GM13977 (cell line): ENCODE results near the gene MORN4.

Experiments used
- DNase-seq: peaks from one replicate; pipeline ENCODE4 v3.0.0; 2012; ENCODE audit warnings: low spot score
- CTCF ChIP-seq: IDR thresholded peaks from 2 replicates; pipeline ENCODE4 v1.5.1; 2012; ENCODE audit warnings: mild to moderate bottlenecking, control low read depth; ENCODE audit not compliant: insufficient read depth; ENCODE audit errors: extremely low read depth, missing control alignments
- in situ Hi-C: fragments of 300-500 bp; cut with MboI; formaldehyde crosslinking; loops from one replicate; pipeline ENCODE4 v1.12.0; 2022; ENCODE audit warnings: low sequenced_read_pairs, low pct_unique_long_range_greater_than_20kb, mixed read lengths, inconsistent platforms; ENCODE audit not compliant: unreplicated experiment

Gene MORN4

GRCh38 chr10:97590082-97590747 is 43.1 kb downstream of the MORN4 start:
- DNase-seq, result no peak
- TF ChIP-seq CTCF, result no peak
- in situ Hi-C loops, result no loop called here

- no peak for TF ChIP-seq CTCF
- DNase-seq, result no peak
- in situ Hi-C loops, result no loop called here
Observed at GRCh38 chr10:97589479-97589878, 43.8 kb downstream of the MORN4 start, which contains the start of gene C10orf62. C10orf62 (plus strand) TSS chr10:97589721; CDS start chr10:97589898, 177 bp downstream.

- no peak for DNase-seq
- TF ChIP-seq CTCF, result no peak
- in situ Hi-C loops, result no loop called here
Observed at GRCh38 chr10:97587183-97587582, 46.1 kb downstream of the MORN4 start.

- in situ Hi-C loops, result no loop called here
- TF ChIP-seq CTCF, result no peak
- DNase-seq, result no peak
Observed at GRCh38 chr10:97585439-97585811, 47.9 kb downstream of the MORN4 start.

GRCh38 chr10:97584798-97585438 is 48.4 kb downstream of the MORN4 start:
- TF ChIP-seq CTCF, result no peak
- in situ Hi-C loops, result no loop called here
- no peak for DNase-seq

- no peak for TF ChIP-seq CTCF
- in situ Hi-C loops, result no loop called here
- DNase-seq, result no peak
Observed at GRCh38 chr10:97584060-97584797, 49.1 kb downstream of the MORN4 start, which contains the start of gene HOGA1. HOGA1 (plus strand) TSS chr10:97584389; CDS start chr10:97584704, 315 bp downstream.
